LoVo (cell line): ENCODE measurements around the gene DPH6.
A peak's percentile ranks its signal among the peaks of the same experiment; 100 is the strongest.
"Not testable (repeated sequence)": the region's sequence is repeated elsewhere in the genome, so short reads cannot be mapped to it uniquely, and the experiment has no call there.

Experiments used
- DNase-seq: peaks from one replicate; pipeline ENCODE4 v3.0.0-alpha.2; 2016; ENCODE audit warnings: low spot score

The DPH6 gene

DNA sequence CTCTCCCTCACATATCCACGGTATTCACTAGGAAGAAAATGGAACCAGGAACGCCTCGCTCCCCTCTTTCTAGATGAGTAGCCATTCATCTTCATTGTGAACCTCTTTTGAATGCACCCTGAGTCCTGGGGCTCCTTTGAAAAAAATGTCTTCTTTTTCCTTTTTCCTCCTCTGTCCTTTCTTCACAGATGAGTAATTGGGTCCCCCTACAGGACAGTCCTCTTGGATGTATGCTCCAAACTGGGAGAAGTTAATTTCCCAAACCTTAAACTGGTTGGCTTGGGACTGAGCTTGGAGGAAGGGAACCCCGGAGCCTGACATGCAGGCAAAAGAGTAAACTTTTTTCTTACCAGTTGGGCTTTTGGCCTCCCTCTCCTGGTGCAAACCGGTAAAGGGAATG is 108.8 kb downstream of the DPH6 start:
- DNase-seq, result no peak

- no peak for DNase-seq
Observed at GRCh38 chr15:35436422-35436821, 109.5 kb downstream of the DPH6 start.

DNA sequence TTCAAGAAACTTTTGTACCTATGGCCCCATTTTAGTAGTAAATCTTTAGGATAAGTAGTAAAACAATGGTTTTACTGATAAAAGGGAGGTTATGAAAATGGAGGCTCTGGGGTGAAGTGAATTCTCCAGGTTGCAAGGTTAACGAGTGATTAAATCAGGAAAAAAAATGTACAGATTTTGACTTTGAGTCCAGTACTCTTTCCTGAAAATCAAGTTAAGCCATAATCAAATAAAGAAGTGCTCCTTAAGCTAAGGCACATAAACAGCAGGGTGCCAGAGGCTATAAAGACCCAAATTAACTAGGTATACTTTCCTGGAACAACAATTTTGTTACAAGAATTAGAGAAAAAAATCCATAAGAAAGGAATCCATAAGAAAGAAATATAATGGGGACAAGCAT is 114.7 kb downstream of the DPH6 start:
- no peak for DNase-seq

DNA sequence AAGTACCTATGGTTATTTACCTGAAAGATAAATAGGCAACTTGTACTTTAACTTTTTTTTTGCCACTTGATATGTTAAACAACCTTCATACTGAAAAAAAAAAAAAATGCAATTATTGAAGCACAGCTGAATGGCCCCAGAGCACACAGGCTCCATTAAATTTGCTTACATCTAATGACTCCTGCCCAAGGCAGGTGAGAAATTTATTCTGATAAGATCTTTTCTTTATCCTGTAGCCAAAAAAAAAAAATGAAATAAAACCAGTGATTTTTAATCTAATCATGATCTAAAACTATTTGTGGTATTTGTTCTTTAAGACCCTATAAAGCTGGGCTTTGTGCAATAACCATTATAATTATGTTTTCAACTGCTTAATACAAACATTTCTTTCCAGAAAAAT is 115.7 kb downstream of the DPH6 start:
- no peak for DNase-seq

DNA sequence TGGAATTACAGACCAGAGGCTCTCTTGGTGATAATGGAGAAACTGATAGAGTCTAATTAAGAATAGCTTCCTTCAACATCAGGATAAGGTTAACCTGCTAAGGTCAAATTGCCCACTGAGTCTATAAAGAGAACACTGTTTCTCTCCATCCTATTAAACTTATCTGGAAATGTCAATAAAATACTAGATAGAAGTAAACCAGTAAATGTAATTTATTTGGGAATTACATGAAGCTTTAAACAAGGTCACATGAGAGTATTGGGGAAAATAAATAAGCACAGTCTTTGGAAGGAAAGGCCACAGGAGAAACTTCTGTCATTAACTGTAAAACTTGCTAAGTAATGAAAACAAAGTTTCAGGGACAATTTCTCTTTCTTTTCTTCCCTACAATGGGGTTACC is 118.5 kb downstream of the DPH6 start:
- no peak for DNase-seq

- peak; percentile 30 for DNase-seq
Observed at GRCh38 chr15:35427091-35427490, 118.9 kb downstream of the DPH6 start.

GRCh38 chr15:35410775-35411174 is 135.2 kb downstream of the DPH6 start:
- DNase-seq, result no peak

GRCh38 chr15:35399901-35400300 is 146.1 kb downstream of the DPH6 start:
- DNase-seq, result no peak

GRCh38 chr15:35397027-35397426 is 148.9 kb downstream of the DPH6 start:
- no peak for DNase-seq

DNA sequence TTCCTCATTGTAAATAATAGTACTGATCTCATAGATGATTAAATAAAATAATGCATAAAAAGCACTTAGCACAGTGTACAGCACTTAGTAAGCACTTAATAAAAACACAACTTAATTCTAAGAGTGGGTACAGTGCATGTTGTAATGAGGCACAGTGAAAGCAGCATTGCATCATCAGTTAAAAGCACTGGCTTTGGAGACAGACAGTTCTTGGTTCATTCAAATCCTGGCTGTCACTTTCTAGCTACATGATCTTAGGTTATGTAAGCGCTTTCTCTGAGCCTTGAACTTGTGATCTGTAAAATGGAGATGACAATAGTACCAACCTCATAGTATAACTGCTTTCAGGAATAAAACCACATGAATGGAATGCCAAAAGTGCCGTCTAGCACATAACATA is 151.5 kb downstream of the DPH6 start:
- DNase-seq, result no peak

GRCh38 chr15:35393398-35393797 is 152.6 kb downstream of the DPH6 start:
- peak; percentile 42 for DNase-seq

DNA sequence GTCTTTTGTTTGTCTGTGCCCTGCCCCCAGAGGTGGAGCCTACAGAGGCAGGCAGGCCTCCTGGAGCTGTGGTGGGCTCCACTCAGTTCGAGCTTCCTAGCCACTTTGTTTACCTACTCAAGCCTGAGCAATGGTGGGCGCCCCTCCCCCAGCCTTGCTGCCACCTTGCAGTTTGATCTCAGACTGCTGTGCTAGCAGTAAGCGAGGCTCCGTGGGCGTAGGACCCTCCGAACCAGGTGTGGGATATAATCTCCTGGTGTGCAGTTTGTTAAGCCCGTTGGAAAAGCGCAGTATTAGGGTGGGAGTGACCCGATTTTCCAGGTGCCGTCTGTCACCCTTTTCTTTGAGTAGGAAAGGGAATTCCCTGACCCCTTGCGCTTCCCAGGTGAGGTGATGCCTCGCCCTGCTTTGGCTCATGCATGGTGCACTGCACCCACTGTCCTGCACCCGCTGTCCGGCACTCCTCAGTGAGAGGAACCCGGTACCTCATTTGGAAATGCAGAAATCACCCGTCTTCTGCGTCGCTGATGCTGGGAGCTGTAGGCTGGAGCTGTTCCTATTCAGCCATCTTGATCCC is 154.5 kb downstream of the DPH6 start:
- not testable (repeated sequence) for DNase-seq

GRCh38 chr15:35383506-35383905 is 162.5 kb downstream of the DPH6 start:
- no peak for DNase-seq

DNA sequence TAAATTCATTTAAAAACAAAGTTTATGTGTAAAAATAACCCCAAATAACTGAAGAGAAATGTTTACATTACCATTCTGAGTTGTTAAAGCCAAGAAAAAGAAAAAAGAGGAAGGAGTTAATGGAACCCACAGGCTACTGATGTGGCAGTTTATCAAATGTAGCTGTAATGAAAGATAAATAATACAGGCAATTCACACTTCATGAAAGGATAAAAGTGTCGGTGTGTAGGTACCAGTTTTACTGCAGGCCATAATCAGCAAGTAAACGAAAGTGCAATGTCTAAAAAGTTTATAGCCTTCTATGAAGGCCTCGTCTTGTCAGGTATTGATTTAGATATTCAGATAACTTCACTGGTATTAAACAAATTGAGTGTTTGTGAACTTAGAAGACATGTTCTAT is 164.6 kb downstream of the DPH6 start:
- no peak for DNase-seq

DNA sequence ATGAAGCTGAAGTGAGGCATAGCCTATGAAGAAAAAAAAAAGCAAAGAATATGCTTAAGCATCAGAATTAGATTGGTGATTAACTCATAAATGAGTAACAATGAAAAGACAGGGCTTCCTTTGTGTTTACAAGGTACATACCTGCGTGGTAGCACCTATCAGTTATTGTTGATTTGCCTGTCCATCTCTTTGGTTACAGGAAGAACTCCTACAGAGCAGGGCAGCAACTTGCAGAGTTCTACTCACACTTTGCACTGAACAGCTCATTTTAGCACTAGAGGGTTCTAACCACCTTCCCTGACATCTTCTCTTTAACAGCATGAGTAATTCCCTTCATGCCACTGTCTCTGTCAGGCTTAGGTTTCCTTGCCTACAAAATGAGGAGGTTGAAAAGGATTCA is 166.0 kb downstream of the DPH6 start:
- no peak for DNase-seq

DNA sequence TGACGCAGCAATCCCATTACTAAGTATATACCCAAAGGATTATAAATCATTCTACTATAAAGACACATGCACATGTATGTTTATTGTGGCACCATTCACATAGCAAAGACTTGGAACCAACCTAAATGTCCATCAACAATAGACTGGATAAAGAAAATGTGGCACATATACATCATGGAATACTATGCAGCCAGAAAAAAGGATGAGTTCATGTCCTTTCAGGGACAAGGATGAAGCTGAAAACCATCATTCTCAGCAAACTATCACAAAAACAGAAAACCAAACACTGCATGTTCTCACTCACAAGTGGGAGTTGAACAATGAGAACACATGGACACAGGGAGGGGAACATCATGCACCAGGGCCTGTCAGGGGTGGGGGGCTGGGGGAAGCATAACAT is 167.5 kb downstream of the DPH6 start:
- DNase-seq, result not testable (repeated sequence)

DNA sequence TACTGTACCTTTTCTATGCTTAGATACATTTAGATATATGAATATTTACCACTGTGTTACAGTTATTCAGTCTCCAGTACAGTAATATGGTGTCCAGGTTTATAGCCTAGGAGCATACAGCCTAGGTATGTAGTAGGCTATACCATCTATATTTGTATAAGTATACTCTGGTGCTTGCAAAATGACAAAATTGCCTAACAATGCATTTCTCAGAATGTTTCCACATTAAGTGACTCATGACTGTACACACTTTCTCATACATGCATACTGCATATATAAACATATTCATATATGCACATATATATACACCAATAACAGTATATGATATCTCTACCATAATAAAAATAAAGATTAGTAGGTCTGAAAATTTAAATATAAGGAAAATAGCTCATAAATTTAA is 169.3 kb downstream of the DPH6 start:
- no peak for DNase-seq

GRCh38 chr15:35374661-35375060 is 171.3 kb downstream of the DPH6 start:
- no peak for DNase-seq

- DNase-seq, result no peak
Observed at GRCh38 chr15:35362195-35362829, 183.7 kb downstream of the DPH6 start.

- DNase-seq, result no peak
Observed at GRCh38 chr15:35358824-35359223, 187.1 kb downstream of the DPH6 start.

- DNase-seq, result no peak
Observed at GRCh38 chr15:35351059-35351458, 194.9 kb downstream of the DPH6 start.

DNA sequence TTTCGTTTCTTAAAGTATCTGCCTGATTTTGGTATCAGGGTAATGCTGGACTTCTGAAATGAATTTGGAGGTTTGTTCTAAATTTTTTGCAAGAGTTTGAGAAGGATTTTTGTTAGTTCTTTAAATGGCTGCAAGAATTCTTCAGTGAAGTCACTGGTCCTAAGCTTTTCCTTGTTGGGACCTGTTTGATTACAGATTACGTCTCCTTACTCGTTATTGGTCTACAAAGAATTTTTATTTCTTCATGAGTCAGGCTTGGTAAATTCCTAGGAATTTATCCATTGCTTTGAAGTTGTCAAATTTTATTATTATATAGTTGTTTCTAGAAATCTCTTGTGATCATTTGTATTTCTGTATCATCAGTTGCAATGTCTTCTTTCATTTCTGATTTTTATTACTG is 196.0 kb downstream of the DPH6 start:
- DNase-seq, result peak; percentile 41

GRCh38 chr15:35330916-35331315 is 215.0 kb downstream of the DPH6 start:
- DNase-seq, result no peak

DNA sequence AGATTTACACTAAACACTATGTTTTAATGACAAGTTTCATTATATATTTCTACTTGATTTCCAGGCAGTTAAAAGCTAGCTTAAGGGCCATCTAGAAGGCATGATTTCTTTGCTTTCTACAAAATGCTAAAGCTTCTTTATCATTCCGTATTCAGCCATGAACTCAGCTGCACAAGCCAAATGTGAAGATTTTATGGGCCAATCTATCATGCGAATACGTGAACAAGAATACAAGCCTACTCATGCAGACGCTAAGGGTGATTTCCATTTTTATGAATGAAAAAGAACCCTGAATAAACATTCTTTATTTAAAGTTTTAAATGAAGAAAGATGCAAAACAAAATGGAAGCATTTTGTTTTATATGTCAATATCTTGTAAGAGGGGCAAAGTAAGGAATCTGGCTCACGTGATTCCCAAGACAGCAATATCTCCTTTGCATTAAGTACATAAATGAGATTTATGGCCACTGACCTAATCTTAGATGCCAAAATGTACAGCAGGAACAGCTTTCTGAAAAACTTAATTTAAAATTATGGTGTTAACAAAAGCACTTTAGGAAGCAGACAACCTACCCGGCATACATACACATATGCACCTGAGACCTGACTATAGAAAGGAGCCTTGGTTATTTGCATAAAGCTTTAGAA is 215.8 kb downstream of the DPH6 start:
- DNase-seq, result no peak
